HG02938 (cell line): ENCODE results near the gene MET.
"Not testable (repeated sequence)": the region's sequence is repeated elsewhere in the genome, so short reads cannot be mapped to it uniquely, and the experiment has no call there.

Experiments used
- ATAC-seq: cut with Tn5 transposase; IDR thresholded peaks from one replicate; pipeline ENCODE4 v1.9.1; 2021; ENCODE audit warnings: mild to moderate bottlenecking, moderate library complexity; ENCODE audit not compliant: unreplicated experiment

The MET gene

DNA sequence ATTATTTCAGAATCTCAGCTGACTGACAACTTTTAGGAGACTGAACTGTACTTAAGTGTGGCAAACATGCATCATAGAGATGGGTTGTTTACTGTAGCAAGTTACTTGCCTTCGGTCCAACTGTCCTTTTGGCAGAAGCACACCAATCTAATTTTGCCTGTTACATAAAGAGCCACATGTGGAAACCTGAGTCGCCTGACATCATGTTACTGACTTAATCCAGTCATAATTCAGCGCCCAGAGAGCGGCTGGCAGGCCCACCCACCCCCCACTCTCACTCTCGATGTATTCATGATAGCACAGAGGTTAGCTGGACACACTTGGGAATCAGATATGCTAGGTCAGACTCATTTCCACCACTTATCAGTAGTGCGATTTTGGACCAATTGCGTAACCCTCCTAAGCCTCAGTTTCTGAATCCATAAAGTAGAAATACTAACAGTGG lies 133.1 kb downstream of the MET start:
- ATAC-seq: no peak

DNA sequence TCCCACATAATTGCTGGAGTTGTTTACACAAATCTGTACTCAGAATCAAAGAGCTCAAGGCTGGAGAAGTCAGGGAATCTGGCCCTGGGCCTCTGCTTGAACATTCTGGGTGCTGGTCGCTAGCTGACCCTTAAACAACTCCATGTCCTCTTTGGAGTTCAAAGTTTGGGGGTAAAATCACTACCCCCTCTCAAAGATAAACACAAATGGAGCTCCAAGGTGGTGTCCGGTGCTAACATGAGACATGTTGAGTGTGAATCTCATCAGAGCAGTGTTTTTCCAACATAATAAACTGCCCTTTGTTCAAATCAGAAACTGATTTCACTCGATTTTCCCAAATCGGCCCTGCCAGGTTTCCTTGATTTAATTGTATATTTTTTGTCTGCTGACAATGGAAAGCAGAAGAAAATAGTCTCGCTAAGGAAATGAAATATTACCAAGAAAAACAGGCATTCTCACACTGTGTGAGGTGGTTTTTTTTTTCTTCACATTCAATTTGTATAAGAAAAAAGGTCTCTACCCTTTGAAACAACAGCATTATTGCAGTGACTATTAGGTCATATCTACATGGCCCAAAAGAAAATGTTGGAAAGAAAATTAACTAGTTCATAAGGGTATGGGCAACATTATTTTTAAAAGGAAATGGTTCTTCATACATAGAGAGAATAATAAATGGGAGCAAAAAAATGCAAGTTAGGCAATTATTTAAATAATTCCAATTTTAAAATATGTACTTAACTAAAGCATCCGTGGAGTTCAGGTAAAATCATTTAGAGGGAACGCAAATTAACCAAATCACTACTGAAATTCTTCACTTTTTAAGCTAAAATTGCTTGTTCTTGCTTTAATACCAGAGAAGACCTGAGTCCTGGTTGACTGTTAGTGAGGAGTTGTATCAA lies 134.3 kb downstream of the MET start:
- no peak for ATAC-seq

- ATAC-seq: no peak
Measured at GRCh38 chr7:116807011-116807560, 135.1 kb downstream of the MET start.

- ATAC-seq: peak; percentile 73
Measured at GRCh38 chr7:116809636-116810266, 137.8 kb downstream of the MET start.

DNA sequence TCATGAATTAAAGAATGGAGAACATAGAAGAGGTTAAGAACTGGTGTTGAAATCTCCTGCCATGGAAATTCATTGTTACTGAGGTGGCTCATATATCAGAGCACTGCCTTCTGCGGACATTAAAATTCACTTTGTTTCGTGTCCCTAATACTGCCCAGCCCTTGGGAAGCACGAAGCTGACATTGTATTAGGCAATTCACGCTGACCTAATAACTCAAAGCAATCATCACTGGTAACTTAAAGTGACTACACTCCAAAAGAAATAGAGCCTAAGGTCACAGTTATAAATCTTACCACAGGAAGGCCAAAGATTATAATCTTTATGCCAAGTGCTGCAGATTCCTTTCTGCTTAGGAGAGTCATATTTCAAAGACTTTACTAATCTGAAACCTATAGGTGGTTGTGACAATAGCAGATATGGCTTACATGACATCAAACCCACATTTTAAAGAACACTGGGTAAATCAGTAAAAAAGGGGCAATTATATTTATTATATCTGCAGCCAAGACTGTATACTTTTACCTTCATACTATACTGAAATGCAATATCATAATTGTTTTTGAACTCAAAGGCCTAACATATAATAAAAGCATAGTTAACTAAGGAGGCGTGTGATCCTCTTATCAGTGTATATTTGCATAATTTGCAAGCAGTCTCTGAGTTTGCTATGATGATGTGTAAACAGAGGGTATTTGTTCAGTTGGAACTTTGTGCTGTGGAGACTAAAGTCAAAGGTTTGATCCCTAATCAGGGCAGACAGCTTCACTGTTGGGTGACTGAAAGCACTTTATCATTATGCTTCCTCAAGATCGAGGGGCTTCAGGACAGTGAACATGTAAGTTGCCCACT lies 138.5 kb downstream of the MET start:
- ATAC-seq: no peak

DNA sequence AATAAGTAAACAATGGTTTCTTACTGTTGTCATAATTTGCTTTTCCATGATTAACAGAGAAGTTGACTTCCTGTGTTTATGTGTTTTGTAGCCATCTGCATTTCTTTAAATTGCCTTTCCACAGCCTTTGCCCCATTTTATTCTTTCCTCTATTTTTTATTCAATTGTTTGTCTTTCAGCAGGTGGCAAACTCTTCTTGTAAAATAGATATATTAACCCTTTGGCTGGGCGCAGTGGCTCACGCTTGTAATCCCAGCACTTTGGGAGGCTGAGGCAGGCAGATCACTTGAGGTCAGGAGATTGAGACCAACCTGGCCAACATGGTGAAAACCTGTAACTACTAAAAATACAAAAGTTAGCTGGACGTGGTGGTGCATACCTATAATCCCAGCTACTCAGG lies 139.8 kb downstream of the MET start:
- no peak for ATAC-seq

DNA sequence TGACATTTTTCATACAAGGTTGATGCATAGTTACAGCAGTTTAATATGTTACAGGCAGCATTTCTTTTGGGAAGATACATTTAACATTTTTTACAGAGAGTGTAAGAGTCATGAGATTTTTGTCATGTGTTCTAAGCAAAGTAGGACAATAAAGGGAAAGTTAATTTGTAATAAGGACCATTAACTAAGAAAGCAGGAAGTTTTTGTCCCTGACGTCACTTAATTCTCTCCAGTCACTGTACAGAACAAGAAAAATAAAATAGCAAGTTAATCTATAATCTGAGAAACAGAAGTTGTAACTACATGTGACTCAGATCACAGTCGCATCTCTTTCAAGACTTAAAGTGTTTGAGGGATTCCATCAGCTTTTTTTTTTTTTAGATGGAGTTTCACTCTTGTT lies 140.9 kb downstream of the MET start:
- ATAC-seq: peak; percentile 57

DNA sequence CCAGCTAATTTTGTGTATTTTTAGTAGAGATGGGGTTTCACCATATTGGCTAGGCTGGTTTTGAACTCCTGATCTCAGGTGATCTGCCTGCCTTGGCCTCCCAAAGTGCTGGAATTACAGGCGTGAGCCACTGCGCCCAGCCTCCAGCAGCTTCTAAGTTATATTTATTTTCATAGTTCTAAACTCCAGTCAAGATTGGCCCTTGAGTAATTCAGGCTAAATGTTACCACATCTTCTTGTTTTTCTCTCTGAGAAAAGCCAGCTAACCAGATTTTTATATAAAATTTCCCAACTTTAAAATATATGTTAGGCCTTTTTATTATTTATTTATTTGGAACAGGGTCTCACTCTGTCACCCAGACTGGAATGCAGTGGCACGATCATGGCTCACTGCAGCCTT lies 141.4 kb downstream of the MET start:
- ATAC-seq: not testable (repeated sequence)

DNA sequence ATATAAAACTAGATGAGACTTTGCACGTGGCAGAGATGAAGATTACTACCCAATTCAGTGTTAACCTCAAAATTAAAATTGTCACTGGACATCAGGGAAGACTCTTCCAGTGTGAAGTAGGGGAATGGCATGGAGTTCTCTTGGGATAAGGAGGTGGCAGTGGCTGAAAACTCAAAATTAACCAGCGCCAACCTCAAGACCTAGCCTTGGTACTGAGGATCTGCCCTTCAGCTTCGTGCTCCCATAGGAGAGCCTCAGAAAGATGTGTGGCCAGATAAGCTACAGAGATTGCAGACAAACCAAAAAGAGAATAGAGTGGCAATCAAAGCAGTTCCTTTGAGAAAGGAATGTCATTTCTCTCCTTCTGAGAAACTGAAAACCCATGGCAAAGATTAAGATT lies 143.0 kb downstream of the MET start:
- no peak for ATAC-seq

- ATAC-seq: no peak
Measured at GRCh38 chr7:116820149-116820548, 148.2 kb downstream of the MET start.

DNA sequence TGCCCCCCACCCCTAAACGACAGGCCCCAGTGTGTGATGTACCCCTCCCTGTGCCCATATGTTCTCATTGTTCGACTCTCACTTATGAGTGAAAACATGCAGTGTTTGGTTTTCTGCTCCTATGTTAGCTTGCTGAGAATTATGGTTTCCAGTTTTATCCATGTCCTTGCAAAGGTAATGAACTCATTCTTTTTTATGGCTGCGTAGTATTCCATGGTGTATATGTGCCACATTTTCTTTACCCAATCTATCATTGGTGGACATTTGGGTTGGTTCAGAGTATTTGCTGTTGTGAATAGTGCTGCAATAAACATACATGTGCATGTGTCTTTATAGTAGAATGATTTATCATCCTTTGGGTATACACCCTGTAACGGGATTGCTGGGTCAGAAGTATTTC lies 149.7 kb downstream of the MET start:
- ATAC-seq: not testable (repeated sequence)

DNA sequence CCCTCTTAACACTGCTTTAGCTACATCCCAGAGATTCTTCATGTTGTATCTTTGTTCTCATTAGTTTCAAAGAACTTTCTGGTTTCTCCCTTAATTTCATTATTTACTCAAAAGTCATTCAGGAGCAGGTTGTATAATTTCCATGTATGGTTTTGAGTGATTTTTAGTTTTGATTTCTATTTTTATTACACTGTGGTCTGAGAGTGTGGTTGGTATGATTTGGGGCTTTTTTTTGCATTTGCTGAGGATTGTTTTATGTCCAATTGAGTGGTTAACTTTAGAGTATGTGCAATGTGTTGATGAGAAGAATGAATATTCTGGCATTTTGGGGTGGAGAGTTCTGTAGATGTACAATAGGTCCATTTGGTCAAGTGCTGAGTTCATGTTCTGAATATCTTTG lies 152.5 kb downstream of the MET start:
- no peak for ATAC-seq

DNA sequence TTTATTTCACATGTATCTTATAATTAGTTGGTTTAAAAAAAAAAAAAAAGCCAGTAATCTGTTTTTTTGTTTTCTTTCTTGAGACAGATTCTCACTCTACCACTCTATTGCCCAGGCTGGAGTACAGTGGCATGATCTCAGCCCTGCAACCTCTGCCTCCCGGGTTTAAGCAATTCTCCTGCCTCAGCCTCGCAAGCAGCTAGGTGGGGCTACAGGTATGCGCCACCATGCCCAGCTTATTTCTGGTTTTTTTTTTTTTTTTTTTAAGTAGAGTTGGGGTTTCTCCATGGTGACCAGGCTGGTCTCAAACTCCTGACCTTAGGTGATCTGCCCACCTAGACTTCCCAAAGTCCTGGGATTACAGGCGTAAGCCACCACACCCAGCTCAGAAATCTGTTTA lies 156.3 kb downstream of the MET start:
- no peak for ATAC-seq

DNA sequence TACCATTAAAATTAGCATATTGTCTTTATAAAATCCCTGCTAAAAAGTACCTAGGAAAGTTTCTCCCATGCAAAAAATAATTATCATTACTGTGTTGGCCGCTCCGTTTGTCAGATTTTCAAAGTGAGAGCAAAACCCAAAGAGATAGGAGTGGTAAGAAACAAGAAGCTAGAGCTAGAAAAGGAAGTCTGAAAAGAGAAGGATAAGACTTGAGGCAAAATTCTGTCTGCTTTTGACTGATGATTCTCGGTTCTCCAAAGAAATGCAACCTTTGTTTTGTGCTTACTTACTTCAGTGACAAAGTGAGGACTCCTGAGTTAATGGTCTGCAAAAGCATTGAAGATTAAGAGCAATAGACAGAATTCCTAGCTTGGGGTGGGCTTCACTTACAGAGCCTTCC lies 157.0 kb downstream of the MET start:
- no peak for ATAC-seq

DNA sequence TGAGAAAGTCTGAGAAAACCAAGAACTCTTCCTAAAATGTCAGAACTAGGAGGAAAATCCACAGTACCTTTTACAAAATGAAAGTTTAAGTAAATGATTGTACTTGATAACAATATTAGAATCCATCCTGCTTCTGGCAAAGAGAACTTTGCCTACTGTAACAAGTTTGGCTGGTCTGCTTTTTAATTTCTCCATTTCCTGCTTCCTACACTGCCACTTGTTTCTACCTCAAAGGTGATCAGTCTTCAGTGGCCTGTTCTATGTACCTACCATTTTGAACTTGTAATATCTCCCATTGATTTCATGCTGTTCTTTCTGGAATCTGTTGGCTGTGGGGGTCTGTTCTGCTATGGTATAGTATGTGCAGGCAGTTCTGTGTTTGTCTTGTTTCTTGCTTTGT lies 157.5 kb downstream of the MET start:
- no peak for ATAC-seq

DNA sequence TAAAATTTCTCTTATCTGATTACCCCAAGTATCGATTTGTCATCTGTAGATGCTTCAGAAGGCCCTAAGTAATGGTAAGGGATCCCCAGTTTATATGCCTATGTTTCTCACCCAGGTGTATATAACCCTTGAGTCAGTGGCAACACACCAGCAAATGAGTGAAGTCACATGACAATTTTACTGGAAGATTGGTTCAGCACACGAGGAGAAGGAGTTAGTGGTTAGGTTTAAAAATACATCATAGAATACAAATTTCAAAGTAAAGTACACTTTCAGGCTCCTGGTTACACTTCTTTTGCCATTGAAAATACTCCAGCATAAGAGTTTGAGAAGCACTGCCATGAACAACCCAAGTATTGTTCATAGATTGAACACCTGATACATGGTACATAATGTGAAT lies 160.7 kb downstream of the MET start:
- no peak for ATAC-seq

- ATAC-seq: no peak
Measured at GRCh38 chr7:116834815-116835504, 163.0 kb downstream of the MET start.

DNA sequence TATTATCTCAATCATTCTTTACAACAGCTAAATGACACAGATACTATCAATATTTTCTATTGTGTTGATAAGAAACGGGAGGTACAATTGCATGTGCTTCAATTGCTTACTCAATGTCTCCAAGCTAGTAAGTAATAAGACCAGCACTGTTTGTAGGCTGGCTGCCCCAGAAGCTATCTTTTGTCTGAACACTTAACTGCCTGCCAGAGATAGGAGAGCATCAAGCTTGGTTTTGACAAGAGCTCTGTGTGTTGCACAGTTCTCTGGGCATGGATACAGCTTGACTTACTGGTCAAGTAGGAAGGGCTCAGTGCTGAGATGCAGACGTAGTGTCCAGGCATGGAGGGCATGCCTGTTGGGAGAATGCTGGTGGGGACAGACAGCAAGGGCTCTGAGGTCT lies 164.1 kb downstream of the MET start:
- ATAC-seq: no peak

DNA sequence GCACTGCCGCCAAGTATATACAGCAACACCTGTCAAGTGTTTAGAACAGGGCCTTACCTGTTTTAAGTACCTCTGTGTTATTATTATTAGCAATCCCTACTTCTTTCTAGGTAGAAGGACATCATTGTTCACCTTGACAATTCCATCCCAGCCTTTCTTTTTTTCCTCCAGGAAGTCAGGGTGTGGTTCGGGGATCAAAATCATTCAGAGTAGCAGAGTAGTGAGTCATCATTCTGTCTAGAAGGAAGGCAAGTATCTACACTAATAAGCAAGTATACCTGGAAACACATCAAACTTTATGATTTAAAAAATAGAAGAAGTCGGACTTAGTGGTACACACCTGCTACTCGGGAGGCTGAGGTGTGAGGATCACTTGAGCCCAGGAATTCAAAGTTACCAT lies 164.9 kb downstream of the MET start:
- ATAC-seq: no peak

DNA sequence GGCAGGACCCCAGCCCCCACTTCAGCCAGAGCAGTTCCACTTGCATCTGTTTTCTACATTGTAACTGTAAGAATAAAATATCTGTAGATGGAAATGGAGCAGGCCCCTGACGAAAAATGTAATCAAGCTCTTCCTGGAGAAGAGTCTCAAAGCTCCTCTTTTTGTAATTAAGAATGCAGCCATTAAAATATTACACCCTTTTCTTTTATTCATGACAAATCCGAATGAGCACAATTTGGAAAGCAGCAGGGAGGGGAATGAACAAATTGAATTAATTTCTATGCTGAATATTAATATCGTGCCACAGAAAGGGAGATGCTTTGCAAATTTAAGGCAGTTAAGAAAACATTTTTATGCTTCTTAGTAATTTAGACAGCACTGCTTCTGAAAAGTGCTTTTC lies 165.6 kb downstream of the MET start:
- ATAC-seq: no peak

DNA sequence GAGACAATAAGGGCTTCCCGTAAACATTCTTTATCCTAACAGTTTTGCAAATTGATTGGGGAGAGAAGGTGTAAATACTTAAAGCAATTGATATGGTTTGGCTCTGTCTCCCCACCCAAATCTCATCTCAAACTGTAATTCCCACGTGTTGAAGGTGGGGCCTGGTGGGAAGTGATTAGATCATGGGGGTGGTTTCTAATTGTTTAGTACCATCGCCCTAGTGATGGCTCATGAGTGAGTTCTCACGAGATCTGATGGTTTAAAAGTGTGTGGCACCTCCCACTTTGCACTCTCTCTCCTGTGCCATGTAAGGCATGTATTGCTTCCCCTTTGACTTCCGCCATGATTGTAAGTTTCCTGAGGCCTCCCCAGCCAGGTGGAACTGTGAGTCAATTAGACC lies 168.3 kb downstream of the MET start:
- no peak for ATAC-seq
